NK-92 (cell line): ENCODE measurements around the gene ANKRD13B.

Experiments used
- DNase-seq: peaks from one replicate; lab custom pipeline; 2025; ENCODE audit not compliant: unreplicated experiment; lab: John Stamatoyannopoulos, UW

ANKRD13B gene

DNA sequence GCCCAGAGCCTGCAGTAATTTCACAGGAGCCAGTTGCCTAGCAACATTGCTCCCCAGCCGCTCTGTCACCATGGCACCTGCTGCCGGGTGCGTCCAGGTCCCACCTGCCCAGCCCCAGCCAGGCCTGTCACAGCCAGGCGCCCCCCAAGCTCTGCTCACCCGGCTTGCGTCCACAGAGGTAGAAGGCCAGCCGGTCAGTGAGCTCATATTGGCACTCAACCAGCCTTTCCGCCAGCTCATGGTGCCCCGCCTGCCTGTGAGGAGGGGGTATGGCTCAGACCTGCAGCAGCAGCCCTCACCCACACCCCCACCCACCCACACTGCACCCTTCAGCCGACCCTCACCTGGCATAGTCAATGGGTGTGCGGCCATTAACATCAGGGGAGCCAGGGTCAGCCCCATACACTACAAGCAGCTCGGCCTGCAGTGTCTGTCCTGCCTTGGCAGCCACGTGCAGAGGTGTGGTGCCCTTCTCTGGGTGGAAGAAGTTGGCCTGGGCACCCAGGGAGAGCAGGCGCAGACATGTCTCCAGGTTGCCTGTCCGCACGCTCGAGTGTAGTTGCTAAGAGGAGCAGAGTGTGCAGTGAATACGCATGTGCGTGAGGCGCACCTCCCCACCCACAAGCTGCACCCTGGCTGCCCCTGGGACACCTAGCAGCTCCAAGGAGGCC, 11.2 kb upstream of the ANKRD13B start:
- no peak for DNase-seq

DNA sequence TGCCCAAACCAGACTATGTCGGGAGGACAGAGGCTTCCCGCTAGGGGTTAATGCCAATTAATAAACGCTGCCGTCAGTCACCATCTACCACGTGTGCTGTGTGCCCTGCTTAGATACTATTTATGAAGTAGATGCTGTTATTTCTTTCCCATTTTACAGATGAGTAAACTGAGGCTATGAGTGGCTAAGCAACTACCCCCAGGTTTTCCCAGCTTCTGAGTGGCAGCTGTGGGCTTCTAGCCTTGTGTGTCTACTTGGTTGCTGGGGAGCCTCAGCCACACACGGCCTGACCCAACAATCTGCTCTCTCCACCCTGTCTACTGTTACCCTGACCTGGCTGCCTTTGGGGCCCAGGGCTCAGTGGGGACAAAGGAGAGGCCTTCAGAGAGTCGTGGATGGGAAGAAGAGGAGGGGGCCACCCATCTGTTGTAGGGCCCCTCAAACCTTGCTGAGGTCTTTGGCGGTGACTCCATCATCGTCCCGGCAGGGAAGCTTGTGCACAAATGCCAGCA, 10.6 kb upstream of the ANKRD13B start:
- DNase-seq = no peak

DNA sequence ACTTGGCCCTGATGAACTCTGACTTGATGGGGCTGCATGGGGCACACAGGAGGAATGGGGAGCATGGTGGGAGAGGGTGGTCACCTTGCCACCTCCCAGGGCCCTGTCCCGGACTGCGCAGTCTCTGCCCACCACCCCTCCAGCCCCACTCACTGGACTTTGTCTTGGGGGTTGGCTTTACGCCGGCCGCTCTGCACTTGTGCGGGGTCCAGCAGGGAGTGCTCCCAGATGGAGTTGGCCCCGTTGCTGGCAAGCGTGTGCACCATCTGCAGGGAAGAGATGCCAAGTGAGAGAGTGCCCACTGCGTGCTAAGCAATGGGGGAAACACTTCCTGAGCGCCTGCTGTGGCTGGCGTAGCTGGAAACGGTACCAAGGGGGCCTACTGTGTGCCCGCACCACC, 10.2 kb upstream of the ANKRD13B start:
- no peak for DNase-seq

DNA sequence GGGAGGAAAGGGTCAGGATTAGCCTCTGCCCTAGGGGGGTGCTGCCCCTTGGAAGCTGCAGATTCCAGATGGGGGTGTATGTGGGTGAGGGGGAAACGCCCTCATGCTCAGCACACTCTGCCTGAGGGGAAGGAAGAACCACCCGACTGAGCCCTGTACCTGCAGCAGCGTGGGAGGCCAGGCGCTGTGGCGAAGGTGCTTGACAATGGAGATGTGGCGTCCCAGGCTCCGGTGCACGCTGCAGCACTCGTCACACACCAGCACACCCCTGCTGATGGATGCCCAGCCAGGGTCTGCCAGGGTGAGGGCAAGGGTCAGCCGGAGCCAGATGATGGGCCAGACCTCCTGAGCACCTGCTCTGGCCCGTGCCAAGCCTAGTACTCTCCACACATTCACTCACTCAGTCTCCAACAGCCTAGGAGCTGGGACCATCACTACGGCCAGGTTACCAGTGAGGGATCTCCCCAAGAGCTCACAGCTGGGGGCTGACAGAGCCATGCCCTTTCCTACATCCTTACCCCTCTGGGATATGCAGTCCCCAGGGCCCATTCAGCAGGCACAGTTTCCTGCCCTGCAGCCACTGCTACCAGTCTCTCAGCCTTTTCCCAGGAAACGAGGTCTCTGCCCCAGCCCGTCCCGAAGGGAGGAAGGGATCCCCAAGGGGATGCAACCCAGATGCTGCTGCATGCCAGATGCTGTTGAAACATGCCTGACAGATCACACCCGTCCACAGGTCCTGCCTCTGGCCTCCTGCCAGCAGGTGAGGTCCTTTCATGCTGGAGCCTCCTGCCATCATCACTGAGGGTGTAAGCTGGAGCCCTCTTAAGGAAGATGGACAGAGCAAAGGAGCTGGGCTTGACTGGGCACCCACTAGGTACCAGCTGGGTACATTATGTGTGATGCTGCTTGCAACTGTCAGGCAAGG, 9.3 kb upstream of the ANKRD13B start:
- DNase-seq = no peak

DNA sequence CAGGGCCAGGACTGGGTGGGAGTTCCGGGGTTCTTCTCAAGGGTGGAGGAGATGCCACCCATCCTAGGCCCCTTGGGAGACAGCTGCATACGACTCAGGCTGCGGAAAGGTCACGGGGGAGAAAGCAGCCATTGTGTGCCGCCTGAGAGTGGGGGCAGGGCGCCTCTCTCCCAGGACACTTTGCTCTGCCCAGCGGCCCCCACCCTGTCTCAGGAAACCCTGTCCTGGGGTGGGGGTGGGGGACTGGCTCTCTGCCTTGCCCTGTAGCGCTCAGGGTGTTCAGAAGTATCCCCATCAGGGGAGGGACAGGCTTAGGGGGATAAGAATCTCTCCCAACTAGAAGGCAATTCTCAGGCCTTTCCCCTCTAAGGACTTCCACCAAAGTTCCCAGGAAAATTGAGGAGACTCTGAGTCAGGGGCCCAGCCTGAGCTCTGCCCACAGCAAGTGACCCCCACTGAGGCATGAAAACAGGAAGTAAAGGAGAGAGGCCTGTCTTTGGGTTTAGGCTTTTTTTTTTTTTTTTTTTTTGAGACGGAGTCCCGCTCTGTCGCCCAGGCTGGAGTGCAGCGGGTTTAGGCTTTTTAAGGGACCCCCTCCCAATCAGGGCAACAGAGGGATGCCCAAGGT, 8.4 kb upstream of the ANKRD13B start:
- DNase-seq = no peak

DNA sequence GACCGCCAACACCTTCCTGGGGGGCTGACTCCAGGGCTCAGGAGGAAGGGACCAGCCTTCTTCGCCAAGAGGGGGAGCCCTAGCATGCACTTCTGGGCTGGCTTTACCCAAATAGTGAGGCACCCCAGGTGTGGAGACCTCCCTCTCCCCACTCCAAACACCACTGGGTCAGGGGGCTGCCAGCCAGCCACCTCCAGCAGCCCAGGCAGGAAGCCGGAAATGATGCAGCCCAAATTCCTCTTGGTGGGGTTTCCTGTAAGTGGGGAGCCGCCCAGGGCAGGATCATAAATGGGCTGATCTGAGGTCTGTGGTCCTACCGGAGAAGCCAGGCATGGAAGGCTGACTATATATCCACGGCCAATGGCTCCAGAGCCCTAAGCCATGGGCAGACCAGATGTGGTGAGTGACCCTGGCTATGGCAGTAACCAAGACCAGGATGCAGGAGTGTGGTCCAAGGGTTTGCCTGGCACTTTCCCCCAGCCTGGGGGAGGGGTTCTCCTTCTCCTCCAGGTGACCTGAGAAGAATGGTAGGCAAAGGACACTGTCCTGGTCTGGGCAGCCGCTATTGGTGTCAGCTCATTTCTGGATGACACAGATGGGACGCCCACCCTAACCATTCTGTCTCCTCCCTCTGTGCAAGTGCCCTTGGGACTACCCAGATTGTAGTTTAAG, 7.7 kb upstream of the ANKRD13B start:
- DNase-seq = no peak

DNA sequence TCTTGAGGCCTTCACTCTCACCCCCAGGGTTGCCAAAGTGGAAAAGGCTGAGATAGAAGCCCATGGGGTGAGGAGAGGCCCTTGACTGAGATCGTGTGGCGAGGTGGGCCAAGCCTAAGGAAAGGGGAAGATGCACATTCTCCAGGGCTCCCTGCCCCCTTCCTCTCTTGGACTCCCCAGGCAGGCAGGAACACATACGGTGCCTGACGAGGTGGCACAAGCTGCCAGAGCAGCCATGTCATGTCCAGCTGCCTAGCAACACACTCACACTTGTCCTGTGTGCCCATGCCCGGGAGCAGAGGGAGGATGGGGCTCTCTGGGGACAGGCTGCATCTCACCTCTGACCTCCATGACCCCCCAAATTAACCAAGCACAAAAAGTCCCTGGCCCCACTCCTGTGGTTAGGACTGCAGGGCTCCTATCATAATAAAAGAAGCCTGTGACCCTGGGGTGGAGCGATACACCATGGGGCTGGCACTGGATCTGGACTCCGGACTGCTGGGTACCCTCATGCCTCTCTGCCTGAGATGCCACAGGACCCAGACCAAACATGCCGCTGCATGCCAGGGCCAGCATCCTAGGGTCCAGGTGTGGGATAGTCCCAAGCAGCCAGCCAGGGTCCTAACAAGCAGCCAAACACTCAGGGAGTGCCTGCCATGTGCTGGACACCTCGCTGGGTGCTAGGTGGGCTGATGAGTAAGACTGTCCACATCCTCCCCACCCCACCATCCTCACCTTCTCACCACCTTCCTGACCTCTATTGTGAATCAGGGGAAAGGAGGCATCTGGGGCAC, 6.1 kb upstream of the ANKRD13B start:
- no peak for DNase-seq

DNA sequence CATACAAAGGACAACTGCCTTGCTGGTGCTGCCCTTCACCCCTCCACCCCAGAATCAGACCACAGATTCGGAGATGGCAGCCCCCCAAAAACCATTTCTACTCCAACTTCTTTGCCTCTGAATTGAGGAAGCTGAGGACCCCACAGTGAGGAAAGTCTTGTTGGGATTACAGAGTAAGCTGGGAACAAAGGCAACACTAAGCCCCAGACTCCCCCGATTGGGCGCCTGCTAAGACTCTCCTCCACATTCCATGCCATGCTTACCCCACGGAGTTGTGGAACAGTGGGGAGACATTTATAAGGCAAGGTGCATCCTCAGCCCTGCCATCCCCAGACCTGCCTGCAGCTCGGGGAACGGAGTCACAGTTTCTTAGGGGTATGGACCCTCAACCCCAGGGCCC, 5.3 kb upstream of the ANKRD13B start:
- no peak for DNase-seq

DNA sequence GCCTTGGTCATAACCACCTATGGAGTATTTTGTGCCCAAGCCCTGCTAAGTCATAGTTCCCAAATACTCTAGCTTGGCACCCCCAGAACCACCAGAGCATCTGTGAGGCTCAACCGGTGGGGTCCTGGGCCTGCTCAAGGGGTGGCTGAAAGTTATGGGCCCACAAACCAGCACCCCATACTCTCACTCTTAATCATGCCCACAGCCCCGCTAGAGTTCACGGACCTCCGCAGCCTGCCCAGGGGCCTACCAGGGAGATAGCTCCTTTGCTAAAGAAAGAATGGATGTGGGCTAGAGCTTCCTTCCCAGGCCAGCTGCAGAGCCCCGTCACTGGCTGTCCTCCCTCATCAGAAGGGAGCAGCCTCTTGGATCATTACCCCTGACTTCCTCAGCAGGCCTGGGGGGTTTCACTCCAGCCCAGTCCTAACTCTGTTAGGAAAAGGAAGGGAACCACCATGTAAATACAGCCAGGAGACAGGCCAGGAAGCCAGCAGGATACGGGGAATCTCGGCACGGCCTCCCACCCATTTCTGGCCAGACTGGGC, 4.8 kb upstream of the ANKRD13B start:
- DNase-seq = no peak

DNA sequence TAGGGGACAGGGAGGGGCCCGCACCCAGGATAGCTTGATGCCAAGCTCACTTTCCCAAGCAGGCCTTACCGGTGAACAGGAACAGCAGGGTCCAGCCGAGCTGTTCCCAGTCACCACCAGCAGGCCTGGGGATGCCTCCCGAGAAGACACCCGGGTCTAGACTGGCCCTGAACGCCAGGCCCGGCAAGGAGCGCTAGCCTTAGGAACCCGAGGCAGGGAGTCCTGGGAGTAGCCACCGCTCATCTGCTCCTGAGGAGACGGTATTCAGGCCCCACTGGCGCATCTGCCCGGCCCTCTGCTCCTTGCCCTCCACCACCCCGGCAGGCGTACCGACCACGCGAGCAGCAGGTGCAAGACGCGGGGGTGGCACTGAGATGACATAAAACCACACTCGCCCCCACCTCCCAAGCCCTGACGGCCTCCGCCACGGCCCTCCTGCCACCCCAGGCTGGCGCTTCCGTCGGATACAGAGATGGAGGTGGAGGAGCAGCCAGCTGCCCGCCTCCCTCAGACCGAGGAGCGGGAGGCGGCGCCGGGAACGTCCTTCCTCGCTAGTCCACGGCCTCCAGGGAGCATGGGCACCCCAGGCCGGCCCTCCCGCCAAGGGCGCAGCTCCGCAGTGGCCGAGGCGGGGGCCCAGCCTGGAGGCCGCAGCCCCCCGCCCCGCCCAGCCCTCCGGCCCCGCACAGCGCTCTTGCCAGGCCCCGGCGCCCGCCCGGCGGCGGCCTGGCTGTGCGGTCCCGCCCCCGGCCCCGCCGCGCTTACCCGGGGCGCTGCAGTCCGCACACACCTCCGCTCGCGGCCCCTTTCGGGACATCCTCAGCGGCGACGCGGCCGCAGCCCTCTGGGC, 4.1 kb upstream of the ANKRD13B start:
- no peak for DNase-seq

DNA sequence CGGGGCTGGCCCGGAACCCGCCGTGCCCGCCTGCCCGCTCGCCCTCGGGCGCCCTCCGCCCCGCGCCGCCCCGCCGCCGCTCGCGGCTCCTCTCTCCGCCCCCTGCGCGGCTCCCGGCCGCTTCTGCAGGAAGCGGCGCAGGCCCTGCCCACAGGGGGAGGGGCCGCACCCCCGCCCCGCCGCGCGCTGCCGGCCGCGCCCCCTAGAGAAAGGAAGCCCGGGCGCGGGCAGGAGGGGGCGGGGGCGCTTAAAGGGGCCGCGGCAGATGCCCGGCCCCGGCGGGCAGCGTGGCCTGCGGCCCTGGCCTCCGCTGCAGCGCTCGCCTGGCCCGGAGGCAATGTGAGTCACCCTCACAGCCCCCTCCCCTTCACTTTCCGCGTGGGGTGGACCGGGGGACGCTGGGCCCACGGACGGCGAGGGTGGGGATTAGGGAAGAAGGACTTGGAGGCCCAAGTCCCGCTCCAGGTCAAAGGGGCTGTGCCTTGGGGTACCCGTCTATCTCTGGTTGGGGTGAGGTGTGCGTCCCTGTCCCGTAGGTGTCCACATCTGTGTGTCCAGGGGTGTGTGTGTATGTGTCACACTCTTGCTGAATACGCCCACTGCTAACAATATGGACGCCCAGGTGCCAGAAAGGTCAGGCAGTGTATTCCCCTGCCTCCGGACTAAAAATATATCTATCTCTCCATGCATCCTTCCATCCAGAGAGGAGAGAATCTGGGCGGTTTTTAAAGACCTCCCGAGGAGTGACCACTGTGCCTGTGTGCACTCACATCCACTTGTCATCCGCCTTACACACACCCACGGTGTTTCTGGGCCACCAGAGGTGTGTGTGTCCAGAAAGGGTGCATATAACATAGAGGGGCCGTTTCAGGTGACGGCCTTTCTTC, 3.2 kb upstream of the ANKRD13B start, which contains the start of gene GIT1:
Gene GIT1, minus strand, starts transcription at position 125 of the 887 bp plus-strand sequence. CDS start 270 bp downstream, outside the sequence.
- DNase-seq = no peak

DNA sequence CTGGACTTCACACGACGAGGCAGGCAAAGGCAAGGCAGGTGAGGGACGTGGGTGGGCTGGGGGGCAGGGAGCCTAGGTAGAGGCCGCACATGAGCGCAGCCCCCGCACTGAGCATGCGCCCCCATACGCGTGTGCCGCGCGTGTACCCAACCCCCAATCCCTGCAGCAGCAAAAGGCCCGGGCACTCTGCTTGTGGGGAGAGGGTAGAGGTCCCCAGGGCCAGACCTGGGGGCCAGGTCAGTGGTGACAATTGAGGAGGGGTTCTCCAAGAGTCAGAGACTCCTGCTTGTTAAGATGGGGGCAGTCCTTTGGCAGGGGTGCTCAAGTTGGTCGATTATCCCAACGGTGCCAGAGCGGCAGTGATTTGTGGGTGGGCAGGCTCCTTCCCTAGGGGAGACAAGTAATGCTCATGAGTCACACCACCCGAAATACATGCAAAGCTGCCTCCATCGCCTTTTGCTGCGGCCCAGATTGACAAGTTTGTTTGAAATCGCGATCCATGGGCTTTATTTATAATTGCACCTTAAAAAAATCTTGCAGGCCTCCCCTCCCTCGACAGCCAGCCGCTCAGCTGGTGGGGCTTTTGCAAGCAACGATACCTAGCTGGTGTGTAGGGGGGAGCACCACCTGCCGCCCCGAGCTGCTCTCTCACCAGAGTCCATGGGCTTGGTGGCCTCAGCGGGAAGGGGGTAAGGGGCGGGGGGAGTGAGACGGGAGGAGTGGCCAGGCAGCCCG, 2.4 kb upstream of the ANKRD13B start:
- DNase-seq = no peak

DNA sequence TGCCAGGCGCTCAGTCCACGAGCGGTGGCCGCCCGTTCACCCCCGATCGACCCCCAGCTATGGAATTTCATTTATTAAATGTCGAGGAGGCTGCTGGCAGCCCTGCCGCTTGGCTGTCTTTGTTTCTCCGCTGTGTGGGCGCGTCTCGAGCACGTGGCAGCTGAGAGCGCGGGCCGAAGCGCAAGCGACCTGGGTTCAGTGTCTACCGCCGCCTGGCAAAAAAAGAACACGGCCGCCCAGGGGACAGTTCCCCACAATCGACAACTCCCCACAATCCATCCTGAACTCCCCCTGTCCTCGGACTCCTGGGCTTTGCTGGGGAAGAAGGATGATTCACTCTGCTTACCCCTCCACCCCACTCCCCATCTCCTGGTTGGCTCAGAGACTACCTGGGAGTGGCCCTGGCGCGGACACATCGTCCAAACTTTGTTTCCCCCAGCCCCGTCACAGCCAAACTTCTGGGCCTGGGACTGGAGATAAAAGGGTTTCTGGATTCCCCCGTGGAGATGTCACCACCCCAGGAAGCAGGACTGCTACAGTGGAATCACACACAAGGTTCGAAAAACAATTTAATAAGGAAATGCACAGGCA, 1.7 kb upstream of the ANKRD13B start:
- DNase-seq = no peak

DNA sequence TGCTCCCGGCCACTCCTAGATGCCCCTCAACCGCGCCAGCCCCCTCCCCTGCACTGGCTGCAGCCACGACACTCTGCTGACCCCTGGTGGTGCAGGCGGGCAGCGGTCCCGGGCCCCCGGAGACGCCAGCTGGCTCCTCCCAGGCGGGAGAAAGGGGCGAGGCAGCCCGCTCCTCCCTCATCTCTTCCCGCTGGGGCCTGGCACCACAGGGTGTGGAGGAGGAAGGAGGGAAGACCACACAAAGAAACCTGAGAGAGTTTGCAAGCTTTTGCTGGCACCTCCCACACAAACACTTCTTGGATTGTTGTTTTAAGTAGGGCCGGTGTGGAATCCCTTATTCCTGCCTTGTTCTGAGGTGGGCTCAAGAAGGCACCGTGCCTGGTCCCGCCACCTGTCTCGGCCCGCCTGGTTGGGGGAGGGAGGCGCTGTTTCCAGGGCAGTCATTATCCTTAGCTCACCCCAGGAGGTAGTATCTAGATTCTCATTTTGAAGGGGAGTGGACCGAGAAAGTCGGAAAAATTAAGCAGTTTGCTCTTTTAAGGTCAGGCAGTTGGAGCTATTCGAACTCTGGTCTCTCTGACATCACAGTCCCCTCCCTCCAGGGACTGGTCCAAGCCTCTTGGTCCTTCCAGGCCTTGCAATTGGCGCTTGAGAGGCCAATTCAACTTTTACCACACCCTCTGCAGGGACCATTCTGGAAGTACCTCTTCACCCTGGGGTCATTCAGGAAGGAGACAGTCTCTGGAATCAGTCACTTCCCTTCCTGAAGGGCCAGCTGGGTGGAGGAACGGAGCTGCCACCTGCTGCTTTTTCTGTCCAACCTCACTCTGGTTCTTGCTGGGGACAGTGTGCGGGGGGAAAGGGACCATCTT, 959 bp upstream of the ANKRD13B start:
- no peak for DNase-seq

DNA sequence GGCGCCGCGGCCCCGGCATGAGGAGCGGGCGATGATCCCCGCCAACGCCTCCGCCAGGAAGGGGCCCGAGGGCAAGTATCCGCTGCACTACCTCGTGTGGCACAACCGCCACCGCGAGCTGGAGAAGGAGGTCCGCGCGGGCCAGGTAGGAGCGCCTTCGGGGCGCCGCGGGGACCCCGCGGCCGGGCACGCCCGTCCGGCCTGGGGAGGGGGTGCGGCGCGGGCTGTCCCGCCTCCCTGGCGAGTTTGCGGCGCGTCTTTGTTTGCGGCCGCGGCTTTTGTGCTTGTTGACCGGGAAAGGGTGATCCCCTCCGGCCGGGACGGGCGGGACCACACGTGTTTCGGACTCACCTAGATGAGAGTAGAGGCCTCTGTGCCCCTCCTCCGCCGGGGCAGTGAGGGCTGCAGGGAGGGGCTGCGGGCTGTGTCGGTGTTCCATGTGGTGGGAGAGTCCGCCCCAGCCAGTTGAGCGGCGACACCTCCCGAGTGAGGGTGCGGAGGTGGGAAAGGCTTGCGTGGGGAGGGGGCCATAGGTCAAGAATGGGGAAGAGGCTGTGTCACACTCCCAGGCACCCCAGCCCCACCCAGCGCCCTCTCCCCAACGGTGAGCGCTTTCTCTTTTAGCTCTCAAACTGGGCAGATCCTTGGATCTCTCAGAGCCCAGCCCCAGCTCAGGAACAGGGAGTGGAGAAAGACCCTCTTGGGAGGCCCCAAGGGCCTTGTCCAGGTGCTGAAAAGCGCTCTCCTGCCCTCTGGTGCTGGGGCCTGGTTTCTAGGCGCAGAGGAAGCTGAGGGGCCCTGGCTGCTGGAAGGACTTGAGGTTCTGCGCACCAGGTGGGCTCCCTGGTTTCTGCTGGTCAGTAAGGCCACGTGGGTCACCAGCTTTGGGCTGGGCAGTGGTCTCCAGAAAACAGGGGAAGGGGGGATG, 923 bp downstream of the ANKRD13B start:
- no peak for DNase-seq
